LHCN-M2 (cell line): ENCODE measurements around the gene SNAI3. TPM values are rescaled to one million over a fixed set of nuclear protein-coding genes. Genes with fewer than 3 reads are reported as not detected.

ENCODE experiments used
- DNase-seq: peaks from one replicate; pipeline ENCODE4 v3.0.0-alpha.2; 2012; ENCODE audit warnings: low read depth
- total RNA-seq: library from RNA; depleted of rRNA; stranded (reverse); fragments of >200 nt; gene quantifications from 2 replicates; pipeline ENCODE4 v1.2.3, GENCODE V29; 2014

Gene SNAI3
- total RNA-seq, 1 experiment from 2014 or later: 0.57 TPM

DNA sequence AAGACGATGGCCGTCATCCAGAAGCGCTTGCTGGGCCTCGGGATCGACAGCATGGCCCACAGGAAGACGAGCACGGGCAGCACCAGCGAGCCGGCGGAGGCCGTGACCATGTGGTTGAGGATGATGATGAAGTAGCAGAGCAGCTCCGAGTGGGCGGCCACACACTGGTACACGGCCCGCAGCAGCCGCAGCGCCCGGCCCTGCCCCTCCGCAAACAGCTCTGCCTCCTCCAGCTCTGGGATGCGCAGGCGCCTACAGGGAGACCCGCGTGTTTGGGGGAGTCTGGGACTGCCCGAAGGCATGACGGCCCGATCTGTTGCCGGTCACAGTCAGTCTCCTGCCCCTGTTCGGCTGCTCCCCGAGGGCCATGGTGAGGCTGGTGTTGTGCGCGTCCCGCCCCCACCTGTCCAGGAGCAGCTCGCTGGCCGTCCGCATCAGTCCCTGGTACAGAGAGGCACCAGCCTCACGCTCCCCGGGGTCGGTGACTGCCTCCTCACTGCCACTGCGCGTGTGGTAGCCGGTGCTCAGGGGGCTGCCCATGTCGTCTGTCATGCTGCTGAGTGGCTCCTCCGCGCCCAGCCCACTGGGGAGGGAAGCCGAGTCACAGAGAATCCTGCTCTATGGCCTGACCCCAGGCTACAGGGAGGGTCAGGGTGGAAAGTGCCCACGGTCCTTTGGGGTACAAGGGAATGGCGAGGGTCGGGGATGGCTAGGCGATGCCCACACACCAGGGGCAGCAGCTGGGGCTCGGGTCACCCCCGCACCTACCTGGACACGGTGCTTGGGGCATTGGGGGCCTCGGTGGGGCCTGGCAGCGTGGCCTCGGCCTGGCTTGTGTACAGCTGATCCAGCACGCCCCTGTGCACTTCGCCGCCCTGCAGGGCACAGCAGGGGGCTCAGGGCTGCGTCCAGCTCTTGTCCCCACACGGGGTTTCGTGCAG lies 35.8 kb upstream of the SNAI3 start:
- no peak for DNase-seq

DNA sequence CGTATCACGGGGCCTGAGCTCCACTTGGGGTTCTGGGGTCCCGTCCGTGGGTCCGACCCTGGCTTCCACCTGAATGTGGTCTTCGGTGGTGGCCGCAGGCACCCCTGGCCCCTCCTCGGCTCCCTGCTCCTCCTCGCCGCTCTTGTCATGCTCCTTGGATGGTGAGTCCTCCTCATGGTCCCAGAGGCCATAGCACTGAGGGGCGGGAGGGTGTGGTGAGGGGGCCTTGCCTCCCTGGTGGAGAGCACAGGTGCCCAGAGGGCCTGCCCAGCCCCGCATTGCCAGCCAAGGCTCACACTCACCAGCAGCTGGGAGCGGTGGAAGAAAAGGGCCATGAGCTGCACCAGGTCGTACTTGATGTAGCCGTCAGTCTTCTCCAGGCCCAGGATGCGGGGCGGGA lies 34.9 kb upstream of the SNAI3 start:
- no peak for DNase-seq

DNA sequence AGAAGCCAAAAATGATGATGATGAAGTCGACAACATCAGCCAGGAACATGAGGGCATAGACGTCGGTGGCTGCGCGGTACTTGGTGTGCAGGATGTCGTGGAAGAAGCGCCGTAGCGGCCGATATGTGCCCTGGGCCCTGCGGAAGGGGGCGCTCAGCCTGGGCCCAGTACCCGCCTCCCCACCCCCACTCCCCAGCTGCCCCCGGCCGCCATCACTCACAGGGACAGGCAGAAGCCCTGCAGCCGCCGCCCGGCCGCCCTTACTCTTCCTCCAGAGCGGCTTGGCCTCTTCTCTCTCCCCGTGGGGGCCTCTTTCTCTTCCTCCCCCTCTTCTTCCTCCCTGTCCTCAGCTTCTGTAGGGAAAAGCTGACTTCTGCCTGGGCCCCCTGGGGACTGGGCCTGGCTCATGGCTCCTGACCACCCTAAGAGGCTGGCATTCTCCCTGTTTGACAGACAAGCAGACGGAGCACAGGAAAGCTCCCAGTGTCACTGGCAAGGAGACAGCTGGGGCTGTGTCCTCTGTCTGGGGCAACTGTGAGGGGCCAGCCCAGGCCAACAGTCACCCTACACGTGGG lies 34.2 kb upstream of the SNAI3 start:
- no peak for DNase-seq

DNA sequence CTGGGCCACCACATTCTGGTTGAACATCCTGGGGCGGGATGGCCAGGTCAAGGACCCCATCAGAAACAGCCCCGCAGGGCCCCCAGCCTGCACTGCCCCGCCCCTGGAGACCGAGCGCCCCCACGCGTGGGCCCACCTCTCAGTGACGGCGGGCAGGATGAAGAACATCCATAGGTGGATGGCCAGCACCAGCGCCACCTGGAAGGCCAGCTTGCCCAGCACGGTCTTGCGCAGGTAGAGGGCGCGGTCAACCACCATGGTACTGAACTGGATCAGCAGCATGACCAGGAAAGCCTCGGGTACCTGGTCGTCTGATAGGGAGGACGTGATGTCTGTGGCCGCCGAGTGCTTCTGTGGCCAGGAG lies 33.6 kb upstream of the SNAI3 start:
- DNase-seq: no peak

DNA sequence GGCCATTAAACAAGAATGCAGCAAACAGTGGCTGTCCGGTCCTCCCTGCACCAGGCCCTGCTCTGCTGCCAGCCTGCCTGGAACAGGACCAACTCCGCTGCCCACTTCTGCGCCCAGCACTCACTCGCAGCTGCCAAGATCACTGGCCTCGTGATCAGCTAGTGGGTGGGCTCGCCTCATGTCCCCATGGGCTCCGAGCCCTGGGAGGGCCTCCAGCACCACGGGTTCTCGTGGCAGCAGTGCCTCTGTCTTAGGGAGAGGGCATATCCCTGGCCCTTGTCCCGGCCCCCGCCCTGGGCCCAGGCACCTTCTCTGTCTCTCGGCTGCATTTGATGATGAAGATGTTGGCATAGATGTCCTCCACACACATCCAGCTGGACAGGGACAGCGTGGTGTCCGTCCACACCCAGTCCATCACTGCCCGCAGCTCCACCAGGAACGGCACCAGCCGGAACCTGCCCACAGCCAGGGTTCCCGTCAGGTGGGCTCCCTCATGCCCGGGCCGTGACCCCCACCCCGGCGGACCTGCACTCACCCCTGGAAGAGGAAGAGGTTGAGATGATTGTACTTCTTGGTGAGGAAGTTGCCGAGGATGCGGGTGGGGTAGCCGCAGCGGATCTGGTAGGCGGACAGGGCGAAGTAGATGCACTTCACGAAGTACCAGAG lies 33.1 kb upstream of the SNAI3 start:
- no peak for DNase-seq

DNA sequence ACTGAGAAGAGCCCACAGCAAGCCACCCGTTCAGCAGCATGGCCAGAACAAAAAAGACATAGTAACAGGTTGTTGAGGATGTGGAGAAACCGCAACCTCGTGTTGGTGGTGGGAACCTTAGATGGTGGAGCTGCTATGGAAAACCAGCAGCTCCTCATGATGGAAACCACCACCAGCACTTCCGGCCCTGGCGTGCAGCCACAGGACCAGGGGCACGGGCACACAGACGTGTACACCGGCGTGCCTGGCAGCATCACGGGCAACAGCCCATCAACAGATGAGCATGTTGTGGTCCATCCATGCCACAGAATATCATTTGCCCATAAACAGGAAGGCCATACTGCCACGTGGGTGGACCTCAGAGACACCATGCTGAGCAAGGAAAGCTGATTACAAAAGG lies 31.9 kb upstream of the SNAI3 start:
- DNase-seq: no peak

DNA sequence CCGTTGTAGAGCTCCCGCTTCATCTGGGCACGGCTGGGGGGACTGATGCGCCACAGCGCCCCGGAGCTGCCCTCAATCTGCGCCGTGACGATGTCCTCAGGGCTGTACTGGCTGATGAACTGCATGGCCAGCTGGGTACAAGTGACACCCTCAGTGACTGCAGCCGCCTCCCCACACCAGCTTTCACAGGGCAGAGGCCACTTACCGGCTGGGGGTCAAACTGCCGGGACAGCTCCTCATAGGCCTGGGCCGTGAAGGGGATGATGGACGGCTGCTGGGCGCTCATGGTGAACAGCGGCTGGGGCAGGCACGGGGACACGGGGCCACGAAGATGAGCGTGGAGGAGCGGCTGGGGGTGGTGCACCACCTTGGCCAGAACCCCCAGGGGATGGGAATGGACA lies 30.3 kb upstream of the SNAI3 start:
- no peak for DNase-seq

DNA sequence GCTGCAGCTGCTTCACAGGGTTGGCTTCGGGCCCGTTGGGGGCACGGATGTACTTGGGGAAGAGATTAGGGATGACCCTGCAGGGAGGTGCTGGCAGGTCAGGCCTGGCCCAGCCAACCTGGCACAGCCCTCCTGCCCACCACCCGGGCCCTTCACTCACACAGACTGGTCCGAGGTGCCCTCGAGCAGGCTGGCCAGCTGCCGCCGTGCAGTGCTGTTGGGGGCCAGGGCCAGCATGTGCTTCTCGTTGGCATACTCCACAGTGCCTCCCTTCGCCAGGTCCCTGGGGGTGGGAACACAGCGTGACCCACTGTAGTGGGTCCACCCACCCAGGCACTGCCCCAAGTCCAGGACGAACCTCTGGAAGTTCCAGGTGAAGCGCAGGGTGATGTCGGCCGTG lies 29.9 kb upstream of the SNAI3 start:
- DNase-seq: no peak

DNA sequence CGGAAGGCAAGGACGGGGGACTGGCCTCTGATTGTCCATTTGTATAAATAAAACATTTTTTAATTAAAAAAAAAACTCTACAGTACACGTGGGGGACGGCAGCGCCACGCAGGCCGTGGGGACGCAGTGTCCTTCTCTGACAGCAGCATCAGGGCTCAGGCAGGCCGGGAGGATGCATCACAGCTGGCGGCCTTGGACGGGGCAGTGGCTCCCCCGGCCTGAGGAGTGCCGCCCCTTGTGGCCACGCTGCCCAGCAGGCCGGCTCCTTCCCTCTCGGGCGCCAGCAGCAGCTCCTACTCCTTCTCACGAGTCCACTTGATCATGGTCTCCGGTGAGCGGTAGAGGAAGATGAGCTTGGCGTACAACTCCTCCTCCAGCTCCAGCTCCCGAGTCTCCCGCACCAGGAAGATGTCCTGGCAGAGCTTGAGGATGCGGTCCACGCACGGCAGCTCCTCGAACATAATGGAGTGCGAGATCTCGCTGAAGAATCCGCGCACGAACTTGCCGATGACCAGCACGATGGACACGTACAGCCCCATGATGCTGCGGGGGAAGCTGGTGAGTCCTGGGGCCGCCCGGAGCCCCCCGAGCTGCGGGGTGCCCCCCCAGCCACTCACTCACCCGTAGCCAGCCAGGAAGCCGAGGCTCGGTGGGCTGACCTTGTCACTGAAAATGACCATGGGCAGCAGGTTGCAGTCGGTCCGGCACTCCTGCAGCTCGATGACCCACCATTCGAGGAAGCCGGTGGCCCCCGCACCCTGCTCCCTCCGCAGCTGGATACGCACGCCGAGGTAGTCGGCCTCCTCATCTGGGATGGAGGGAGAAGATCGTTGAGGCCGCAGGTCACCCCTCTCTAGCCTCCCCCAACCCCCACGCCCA lies 29.2 kb upstream of the SNAI3 start:
- DNase-seq: no peak

DNA sequence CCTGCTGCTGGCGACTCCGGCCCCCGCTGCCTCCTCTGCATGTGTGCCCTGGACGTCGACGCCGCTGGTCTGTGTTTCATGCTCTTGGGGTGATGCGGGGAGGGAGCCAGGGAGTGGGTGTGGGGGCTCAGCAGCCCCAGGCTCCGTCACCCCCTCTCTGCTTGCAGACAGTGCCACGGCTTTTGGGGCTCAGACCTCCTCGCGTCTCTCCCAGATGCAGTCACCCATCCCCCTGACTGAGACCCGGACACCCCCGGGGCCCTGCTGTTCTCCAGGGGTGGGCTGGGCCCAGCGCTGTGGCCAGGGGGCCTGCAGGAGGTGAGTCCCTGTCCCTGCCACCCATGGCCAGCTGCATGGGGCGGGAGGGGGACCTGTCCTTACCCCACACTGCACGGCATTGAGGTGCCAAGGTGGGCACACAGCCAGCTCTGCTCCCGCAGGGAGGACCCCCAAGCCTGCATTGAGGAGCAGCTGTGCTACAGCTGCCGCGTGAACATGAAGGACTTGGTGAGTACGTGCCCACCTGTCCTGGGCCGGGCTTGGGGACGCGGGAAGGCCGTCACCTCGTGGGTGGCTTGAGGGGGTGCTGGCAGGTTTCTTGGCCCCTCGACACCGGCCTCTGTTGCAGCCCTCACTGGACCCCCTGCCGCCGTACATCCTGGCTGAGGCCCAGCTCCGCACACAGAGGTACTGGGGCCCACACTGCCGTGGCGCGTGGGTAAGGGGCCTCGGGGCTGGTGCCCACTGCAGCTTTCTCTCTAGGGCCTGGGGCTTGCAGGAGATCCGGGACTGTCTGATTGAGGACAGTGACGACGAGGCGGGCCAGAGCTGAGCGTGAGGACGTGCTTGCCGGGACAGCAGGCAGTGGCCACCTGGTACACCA lies 28.4 kb upstream of the SNAI3 start:
- no peak for DNase-seq

DNA sequence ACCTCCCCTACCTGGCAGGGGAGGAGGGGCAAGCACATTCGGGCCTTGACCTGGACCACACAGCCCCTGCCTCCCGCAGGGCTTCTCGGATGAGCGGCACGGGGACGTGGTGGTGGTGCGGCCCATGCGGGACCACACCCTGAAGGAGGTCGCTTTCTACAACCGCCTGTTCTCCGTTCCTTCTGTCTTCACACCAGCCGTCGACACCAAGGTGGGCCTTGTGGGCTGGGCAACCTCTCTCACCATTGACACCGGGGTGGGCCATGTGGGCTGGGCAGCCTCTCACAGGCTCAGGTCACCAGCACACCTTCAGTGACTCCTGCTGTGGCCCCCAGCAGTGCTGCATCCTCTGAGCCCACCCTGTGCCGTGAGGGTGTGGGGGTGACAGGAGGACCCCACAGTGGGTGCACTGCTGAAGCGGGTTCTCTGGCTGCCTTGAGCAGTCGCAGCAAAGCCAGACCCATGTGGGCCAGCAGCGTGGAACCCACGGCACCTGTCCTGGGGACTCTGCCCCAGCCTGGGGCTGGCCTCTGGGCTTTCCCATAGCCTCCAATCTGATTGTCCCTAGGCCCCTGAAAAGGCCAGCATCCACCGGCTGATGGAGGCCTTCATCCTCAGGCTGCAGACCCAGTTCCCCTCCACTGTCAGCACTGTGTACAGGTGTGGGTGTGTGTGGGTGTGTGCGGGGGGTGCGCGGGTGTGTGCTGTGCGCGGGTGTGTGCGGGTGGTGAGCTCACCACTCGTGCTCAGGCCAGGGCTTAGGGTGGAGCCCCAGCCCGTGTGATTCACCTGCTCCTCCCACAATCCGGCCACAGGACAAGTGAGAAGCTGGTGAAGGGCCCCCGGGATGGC lies 27.5 kb upstream of the SNAI3 start:
- DNase-seq: no peak

DNA sequence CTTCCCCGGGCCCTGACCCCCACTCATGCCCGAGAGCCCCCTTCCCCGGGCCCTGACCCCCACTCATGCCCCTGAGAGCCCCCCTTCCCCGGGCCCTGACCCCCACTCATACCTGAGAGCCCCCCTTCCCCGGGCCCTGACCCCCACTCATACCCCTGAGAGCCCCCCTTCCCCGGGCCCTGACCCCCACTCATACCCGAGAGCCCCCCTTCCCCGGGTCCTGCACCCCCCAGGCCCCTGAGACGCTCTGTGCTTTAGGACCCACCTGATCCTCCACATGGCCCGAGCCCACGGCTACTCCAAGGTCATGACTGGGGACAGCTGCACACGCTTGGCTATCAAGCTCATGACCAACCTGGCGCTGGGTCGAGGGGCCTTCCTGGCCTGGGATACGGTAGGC lies 26.7 kb upstream of the SNAI3 start:
- DNase-seq: no peak

DNA sequence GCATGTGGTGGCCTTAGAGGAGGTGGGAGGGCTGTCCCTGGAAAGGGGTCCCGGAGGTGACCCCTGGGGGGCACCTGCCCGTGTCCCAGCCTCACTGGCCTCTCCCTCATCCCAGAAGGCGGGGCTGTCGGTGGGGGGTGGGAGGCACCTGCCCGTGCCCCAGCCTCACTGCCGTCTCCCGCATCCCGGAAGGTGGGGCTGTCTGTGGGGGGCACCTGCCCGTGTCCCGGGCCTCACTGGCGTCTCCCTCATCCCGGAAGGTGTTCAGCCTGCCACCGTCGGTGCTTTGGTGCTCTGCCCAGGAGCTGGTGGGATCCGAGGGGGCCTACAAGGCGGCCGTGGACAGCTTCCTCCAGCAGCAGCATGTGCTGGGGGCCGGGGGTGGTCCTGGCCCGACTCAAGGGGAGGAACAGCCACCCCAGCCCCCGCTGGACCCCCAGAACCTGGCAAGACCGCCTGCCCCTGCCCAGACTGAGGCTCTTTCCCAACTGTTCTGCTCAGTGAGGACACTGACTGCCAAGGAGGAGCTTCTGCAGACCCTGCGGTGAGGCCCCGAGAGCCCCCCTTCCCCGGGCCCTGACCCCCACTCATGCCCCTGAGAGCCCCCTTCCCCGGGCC lies 26.2 kb upstream of the SNAI3 start:
- no peak for DNase-seq

DNA sequence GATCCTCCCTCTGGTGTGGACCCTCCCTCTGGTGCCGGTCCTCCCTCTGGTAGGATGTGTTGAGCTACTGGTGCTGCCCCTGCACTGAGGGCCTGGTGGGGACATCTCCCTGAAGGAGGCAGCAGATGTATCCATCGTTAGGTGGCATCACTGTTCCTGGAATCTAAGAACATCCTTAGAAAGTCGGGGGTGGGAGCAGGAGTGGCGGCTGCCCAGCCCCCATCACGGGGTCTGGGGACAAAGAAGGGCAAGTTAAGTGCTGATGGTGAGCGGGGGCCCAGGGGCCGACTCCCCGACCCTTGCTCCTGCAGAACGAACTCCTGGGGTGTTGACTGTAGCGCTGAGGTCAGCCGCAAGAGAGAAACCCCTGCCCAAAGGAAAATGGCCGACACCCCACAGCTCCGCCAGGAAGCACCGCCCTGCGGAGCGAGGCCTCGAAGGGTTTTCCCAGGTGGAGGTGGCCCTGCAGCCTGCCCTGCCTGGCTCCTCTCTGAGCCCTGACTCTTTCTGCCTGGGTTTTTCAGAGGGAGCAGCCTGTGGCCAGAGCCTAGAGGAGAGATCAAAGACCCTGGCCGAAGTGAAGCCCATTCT lies 25.5 kb upstream of the SNAI3 start:
- no peak for DNase-seq

DNA sequence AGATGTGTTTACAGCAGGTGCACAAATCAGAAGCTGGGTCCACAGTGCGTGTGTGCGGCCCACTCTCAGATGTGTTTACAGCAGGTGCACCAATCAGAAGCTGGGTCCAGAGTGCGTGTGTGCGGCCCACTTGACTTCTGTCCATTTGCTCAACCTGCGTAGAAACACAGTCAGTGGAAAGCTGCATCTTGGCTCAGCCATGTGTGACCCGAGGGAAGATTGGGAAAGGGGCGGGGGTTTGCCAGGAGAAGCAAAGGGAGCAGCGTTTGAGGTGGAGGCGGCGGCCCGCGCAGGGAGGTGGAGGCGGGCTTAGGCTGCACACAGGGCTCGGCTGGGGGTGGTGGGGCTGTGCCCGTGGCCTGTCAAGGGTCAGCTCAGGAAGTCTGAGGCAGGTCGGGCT lies 24.2 kb upstream of the SNAI3 start:
- no peak for DNase-seq

DNA sequence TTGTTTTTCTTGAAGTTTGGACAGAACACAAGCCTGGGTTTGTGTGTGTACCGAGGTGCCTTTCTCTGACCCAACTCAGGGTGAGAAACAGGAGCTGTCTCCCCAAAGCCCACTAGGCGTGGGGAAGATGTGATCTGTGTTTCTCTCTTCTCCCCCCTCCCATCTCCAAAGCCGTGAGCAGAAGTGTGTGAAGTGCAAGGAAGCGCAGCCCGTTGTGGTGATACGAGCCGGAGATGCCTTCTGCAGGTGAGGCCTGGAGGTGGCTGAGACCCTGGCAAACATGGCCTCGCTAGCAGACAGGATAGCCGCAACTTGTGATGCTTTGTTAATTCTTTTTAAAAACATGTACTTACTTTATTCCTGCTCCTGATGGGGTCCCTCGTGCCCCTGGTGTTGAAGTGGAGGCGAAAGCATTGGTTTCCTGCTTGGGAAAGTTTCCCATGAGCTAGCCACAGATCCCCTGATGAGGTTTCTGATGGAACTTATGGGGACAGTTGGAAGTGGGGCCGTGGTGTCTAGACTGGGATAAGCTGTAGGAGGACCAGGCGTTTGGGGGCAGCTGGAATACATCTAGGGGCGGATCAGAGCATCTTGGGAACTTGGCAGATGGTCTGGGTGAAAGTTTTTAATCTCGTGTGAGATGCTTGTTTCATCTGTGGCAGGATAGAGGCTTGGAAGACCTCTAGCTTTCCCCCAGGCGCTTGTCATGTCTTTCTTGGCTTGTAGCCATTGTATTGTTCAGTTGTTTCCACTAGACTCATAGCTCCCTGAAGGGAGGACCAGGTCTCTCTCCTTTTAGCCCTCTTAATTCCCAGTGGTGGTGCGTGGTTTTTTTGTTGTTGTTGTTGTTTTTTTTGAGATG lies 20.9 kb upstream of the SNAI3 start:
- DNase-seq: no peak

DNA sequence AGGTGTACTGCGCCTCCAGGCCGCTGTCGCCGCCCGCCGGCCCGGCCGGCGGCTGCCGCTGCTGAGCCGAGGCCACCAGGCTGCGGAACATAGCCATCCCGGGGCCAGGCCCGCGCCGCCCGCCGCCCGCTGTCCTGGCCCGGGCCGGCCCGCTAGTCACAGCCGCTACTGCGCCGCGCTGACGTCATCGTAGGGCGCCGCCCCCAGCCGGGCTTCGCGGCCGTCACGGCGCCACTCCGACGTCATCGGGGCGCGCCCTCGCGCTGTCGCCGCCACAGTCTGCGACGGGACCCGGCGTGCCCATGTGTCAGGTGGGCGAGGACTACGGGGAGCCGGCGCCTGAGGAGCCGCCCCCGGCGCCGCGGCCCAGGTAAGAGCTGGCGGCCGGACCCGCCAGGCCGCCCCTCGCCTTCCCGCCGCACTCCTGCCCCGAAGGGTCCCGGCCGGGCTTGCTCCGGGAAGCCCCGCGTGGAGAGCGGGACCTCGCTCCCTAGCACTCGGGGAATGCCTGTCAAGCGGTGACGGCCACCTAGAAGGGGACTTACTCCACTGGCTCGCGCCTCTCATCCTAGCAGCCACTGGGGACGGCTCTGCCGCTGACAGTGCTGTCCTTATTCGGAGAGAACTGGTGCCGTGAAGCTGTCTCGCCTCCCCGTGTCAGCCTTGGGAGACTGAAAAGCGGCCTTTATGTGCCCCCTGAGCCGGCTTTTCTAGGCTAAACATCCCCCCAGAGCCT lies 20.1 kb upstream of the SNAI3 start, which contains the start of the genes CTU2 and RNF166:
TSS of gene CTU2 (plus strand) at position 275 of the 736 bp plus-strand sequence. CDS start at position 303, 28 bp downstream.
TSS of gene RNF166 (minus strand) at position 180 of the 736 bp plus-strand sequence. CDS start at position 97, 83 bp downstream.
- peak; percentile 79 for DNase-seq
